HG02763 (cell line): ENCODE measurements around the gene HYDIN.
"Not testable (repeated sequence)": the region's sequence is repeated elsewhere in the genome, so short reads cannot be mapped to it uniquely, and the experiment has no call there.

Experiments used
- ATAC-seq: cut with Tn5 transposase; IDR thresholded peaks from one replicate; pipeline ENCODE4 v1.9.1; 2021; ENCODE audit warnings: mild to moderate bottlenecking, moderate library complexity; ENCODE audit not compliant: unreplicated experiment

Gene HYDIN

GRCh38 chr16:70882311-70882710 lies 348.2 kb downstream of the HYDIN start:
- ATAC-seq = not testable (repeated sequence)

GRCh38 chr16:70877895-70878294 lies 352.6 kb downstream of the HYDIN start:
- not testable (repeated sequence) for ATAC-seq

GRCh38 chr16:70876442-70876841 lies 354.1 kb downstream of the HYDIN start:
- not testable (repeated sequence) for ATAC-seq

GRCh38 chr16:70864698-70865097 lies 365.8 kb downstream of the HYDIN start:
- not testable (repeated sequence) for ATAC-seq

GRCh38 chr16:70861996-70862395 lies 368.5 kb downstream of the HYDIN start:
- not testable (repeated sequence) for ATAC-seq

GRCh38 chr16:70851299-70851698 lies 379.2 kb downstream of the HYDIN start:
- not testable (repeated sequence) for ATAC-seq

- not testable (repeated sequence) for ATAC-seq
Measured at GRCh38 chr16:70823498-70824118, 406.9 kb downstream of the HYDIN start.

GRCh38 chr16:70822734-70823133 lies 407.8 kb downstream of the HYDIN start:
- ATAC-seq = not testable (repeated sequence)

- not testable (repeated sequence) for ATAC-seq
Measured at GRCh38 chr16:70818088-70818487, 412.4 kb downstream of the HYDIN start.

GRCh38 chr16:70809392-70810060 lies 421.0 kb downstream of the HYDIN start:
- no peak for ATAC-seq

- no peak for ATAC-seq
Measured at GRCh38 chr16:70808371-70808770, 422.2 kb downstream of the HYDIN start.

- ATAC-seq = no peak
Measured at GRCh38 chr16:70805787-70806186, 424.7 kb downstream of the HYDIN start.

- ATAC-seq = no peak
Measured at GRCh38 chr16:70805380-70805779, 425.1 kb downstream of the HYDIN start.

- ATAC-seq = no peak
Measured at GRCh38 chr16:70804734-70805169, 425.8 kb downstream of the HYDIN start.

GRCh38 chr16:70804153-70804733 lies 426.3 kb downstream of the HYDIN start:
- ATAC-seq = no peak

GRCh38 chr16:70803319-70803718 lies 427.2 kb downstream of the HYDIN start:
- ATAC-seq = no peak

- ATAC-seq = no peak
Measured at GRCh38 chr16:70801611-70802010, 428.9 kb downstream of the HYDIN start.

GRCh38 chr16:70800781-70801480 lies 429.6 kb downstream of the HYDIN start, which contains the start of gene VAC14:
Gene VAC14 (minus strand): TSS chr16:70801158. CDS start chr16:70800900, 258 bp downstream.
- peak; percentile 92 for ATAC-seq

- ATAC-seq = no peak
Measured at GRCh38 chr16:70800311-70800710, 430.2 kb downstream of the HYDIN start.

- ATAC-seq = no peak
Measured at GRCh38 chr16:70796301-70796700, 434.2 kb downstream of the HYDIN start.

GRCh38 chr16:70795296-70795912 lies 435.1 kb downstream of the HYDIN start:
- ATAC-seq = no peak
